GM18951 (cell line): Measurements from ENCODE around the gene UBE2D2.
A peak's percentile ranks its signal among the peaks of the same experiment; 100 is the strongest.

ENCODE experiments used
- POLR2A ChIP-seq: IDR thresholded peaks from 4 replicates; pipeline ENCODE4 v1.6.1; 2011; ENCODE audit warnings: mild to moderate bottlenecking; ENCODE audit not compliant: insufficient read length, insufficient read depth; ENCODE audit errors: extremely low read depth
- in situ Hi-C: fragments of 300-500 bp; cut with MboI; formaldehyde crosslinking; loops from one replicate; pipeline ENCODE4 v1.12.0; 2022; ENCODE audit warnings: low sequenced_read_pairs, mixed read lengths, inconsistent platforms; ENCODE audit not compliant: unreplicated experiment

Gene UBE2D2

DNA sequence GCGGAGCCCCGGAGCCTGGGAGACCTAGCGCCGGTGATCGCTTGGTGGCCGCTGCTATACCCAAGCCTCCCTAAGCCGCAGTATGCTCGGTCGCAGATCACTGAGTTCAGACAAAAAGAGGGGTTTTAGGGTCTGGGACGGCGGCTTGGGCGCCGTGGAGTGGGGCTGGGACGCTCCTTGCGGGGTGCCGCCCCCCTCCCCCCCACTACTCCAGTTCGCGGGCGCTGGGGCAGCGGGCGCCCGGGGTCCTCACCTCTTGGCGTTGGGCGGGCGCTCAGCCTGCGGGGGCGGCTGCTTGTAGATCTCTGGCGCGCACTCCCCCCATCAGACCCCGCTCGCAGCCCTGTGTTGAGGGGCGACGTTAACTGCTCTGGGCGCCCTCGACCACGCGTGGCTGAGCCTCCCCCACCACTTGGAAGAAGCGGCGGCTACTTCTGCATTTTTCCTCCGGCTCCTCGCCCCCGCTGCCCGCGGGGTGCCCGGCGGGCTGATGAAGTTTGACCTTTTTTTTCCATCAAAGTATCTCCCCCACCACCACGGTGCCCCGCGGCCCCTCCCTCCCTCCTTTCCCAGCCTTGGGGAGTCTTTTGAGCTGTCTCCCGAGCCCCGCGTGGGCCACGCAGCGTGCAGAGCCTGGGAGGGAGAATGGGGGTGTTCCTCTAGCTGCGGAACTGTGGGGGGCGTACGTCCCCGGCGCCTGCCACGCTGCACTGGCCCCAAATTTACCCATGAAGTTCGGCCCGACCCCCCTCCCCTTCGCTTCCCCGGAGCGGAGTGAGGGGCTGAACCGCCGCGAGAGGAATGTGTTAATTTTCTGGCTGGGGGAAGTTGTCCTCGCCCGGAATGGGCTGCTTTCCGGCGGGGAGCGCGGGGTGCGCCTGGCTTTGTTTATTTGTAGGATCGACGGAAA, 88.2 kb downstream of the UBE2D2 start:
- in situ Hi-C loops = loop anchor here (5.0 kb wide), 1 partner anchor 58 kb away; no protein-coding TSS in a partner anchor
- TF ChIP-seq POLR2A = peak; percentile 4

DNA sequence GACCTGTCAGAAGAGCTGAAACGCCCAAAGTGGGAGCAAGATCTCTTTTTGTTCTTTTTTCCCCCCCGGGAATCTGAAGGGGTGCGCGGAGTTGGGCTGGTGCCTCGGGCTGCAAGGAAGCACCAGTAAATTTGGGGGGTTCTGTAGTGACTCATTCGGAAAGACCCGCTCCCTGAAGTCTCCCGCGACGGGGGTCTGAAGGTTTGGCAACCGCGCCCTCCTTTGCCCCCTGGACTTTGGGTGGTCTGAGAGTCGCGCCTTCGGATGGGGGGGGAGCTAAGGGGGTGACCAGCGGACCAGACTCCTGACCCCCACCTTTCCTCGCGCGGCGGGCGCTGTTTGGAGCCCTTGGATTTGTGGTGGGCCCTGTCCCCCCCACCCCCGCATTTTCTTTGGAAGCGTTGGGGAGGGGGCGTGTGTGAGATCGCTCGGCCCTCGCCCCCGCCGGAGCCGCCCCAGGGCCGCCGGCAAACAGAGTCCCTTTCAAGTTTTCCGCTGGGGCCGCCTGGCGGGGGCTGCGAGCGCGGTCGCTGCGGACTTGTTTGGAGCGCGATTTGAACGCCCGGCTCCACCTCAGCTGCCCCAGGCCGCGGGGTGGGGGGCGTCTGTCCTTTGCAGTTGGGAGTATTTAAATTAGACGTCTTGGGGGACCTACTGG, 89.0 kb downstream of the UBE2D2 start:
- TF ChIP-seq POLR2A = peak; percentile 37
- in situ Hi-C loops = no loop called here

DNA sequence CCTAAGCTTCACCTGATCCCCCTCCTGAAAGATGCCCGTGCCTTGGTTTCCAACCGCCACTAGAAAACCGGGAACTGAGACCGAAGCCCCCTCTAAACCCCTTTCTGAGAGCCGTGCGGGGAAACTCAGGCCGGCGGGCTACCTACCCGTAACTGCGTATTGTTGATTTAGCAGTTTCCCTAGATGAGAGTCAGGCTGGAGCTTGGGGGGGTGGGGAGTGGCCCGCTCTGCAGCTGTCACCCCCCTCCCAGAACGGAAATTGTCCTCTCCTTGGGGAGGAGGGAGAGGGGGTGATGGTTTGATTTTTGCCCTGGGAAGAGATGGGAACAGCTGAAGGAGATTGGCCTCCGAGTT, 89.5 kb downstream of the UBE2D2 start:
- peak; percentile 38 for TF ChIP-seq POLR2A
- in situ Hi-C loops = no loop called here

- in situ Hi-C loops = no loop called here
- TF ChIP-seq POLR2A = no peak
These were observed 90.1 kb downstream of the UBE2D2 start for GRCh38 chr5:139651043-139651834.

- TF ChIP-seq POLR2A = no peak
- in situ Hi-C loops = no loop called here
These were observed 91.0 kb downstream of the UBE2D2 start for GRCh38 chr5:139651853-139652787.

DNA sequence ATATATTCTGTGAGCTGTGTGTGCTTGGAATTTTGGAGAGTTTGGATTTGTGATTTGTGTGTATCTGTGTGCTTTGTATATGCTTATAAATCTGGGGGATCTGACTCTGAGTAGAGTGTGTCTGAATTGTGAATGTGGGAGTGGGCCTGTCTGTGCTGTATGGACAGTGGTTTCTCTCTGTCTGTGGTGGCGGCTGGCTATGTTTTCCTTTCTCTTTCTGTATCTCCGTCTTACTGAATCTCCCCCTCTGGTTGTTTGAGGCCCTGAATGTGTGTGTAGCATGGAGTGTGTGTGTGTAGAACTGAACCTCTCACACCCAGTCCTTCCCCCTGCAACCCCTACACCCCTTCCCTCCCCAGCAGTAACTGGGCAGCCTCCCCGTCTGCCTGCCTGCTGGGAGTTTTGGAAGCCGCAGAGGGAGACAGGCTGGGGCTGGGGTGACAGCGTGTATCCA, 91.7 kb downstream of the UBE2D2 start:
- in situ Hi-C loops = no loop called here
- no peak for TF ChIP-seq POLR2A

GRCh38 chr5:139653616-139654015, 92.5 kb downstream of the UBE2D2 start:
- peak; percentile 24 for TF ChIP-seq POLR2A
- in situ Hi-C loops = no loop called here

DNA sequence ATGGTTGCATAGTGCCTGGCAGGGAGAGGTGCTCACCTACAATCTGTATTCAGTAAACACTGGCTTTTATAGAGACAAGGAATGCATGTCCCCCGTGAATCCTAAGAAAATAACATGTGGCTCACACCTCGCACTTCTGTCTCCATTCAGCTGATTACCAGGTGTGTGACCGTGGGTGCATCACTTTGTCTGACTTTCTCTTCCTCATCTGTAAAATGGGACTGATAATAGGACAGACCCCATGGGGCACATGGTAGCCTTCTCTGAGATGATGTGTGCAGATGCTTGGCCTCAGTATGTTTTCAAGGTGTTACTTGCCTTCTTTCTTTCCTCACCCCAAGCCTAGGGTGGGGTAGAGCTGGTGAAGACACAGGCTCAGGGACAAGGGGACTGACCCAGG, 93.3 kb downstream of the UBE2D2 start:
- in situ Hi-C loops = no loop called here
- no peak for TF ChIP-seq POLR2A

- in situ Hi-C loops = no loop called here
- no peak for TF ChIP-seq POLR2A
These were observed 93.8 kb downstream of the UBE2D2 start for GRCh38 chr5:139654871-139655491.

- in situ Hi-C loops = no loop called here
- no peak for TF ChIP-seq POLR2A
These were observed 94.7 kb downstream of the UBE2D2 start for GRCh38 chr5:139655727-139656271.
